NAMALWA (cell line): ENCODE results near the gene CYP3A5.
"Not testable (repeated sequence)": the region's sequence is repeated elsewhere in the genome, so short reads cannot be mapped to it uniquely, and the experiment has no call there.

Experiments used
- DNase-seq: peaks from one replicate; pipeline ENCODE4 v3.0.0-alpha.2; 2015; ENCODE audit warnings: low spot score

CYP3A5 gene

DNA sequence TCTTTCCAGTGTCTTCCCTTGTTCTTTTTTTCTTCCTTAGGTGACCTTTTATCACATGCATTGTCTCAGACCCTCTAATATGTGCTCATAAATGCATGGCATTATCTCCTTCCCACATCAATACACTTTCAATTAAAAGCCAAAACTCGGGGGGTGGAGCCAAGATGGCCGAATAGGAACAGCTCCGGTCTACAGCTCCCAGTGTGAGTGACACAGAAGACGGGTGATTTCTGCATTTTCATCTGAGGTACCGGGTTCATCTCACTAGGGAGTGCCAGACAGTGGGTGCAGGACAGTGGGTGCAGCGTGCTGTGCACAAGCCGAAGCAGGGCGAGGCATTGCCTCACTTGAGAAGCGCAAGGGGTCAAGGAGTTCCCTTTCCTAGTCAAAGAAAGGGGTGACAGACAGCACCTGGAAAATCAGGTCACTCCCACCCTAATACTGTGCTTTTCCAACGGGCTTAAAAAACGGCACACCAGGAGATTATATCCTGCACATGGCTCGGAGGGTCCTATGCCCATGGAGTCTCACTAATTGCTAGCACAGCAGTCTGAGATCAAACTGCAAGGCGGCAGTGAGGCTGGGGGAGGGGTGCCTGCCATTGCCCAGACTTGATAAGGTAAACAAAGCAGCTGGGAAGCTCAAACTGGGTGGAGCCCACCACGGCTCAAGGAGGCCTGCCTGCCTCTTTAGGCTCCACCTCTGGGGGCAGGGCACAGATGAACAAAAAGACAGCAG is 6.2 kb upstream of the CYP3A5 start:
- not testable (repeated sequence) for DNase-seq

- no peak for DNase-seq
Observed at GRCh38 chr7:99685129-99685758, 5.4 kb upstream of the CYP3A5 start.

GRCh38 chr7:99679032-99679399 is 780 bp downstream of the CYP3A5 start:
- no peak for DNase-seq

DNA sequence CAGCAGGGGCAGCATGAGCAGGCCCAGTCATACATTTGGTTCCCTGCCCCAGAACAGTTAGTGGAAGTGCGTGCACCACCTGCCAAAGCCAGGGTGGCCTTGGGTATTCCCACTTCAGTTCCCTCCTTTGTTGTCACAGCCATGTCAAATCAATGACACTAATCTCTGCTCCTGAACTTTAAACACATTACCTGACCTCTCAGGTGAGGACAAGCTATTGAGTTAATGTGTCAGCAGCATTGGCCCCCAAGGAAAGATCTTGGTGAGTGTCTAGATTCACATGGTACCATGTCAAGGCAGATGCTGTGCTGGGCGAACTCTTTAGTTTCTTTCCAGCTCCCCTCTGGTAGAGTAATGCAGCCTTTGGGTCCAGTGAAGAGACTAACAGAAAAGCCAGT is 2.1 kb downstream of the CYP3A5 start:
- DNase-seq, result no peak

DNA sequence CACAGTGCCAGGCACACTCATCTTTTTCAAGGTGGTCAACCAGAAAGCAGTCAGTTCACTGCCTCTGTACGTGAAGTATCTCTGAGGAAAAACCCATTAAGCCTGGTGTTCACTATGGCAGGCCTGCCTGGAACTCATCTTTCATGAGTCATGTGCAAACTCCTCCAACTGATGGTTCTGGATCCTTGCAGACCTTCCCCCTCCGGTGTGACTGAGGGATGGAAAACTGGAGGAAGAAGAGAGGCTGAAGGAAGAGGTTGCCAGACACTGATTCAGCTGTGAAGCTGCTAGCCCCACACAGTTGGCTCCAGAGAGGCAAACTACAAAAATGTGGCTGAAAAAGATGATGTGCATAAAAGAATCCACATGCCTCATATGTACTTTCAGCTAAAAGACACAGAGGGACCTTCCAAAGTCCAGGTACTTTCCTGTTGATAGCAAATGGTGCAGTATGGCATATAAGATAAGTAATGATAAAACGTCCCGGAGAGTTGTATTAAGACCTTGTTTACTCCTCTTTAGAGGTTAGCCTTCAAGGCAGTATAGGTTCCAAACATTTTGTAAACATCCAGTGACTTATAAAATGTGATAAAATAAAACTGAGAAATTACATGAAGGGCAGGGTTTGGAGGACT is 2.7 kb downstream of the CYP3A5 start:
- DNase-seq, result no peak

GRCh38 chr7:99674995-99675742 is 4.6 kb downstream of the CYP3A5 start:
- no peak for DNase-seq

DNA sequence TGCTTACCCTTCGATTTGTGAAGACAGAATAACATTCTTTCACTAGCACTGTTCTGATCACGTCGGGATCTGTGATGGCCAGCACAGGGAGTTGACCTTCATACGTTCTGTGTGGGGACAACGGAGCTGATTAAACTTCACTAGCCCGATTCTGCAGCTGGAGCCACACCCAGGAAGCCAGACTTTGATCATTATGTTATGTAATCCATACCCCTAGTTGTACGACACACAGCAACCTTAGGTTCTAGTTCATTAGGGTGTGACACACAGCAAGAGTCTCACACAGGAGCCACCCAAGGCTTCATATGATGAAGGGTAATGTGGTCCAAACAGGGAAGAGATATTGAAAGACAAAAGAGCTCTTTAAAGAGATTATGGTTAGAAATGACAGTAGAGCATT is 7.2 kb downstream of the CYP3A5 start:
- DNase-seq, result no peak

DNA sequence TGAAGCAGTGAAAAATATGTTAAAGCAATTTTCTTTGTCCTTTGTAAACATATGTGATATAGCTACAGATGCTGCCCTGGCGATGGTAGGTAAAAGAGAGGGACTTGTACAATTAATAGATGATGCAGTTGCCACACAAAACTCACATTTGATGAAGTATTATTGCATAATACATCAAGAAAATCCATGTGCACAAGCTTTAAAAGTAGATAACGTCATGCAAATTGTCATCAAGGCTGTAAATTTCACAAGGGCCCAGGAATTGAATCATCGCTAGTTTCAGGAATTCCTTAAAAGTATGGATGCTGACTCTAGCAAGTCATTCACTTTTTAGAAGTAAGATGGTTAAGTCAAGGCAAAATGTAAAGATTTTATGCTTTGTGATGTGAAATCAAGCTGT is 10.0 kb downstream of the CYP3A5 start:
- DNase-seq, result no peak

- DNase-seq, result no peak
Observed at GRCh38 chr7:99668541-99668940, 11.3 kb downstream of the CYP3A5 start.

- DNase-seq, result no peak
Observed at GRCh38 chr7:99667179-99667578, 12.6 kb downstream of the CYP3A5 start.

GRCh38 chr7:99666013-99666395 is 13.8 kb downstream of the CYP3A5 start:
- no peak for DNase-seq

- no peak for DNase-seq
Observed at GRCh38 chr7:99665312-99666012, 14.3 kb downstream of the CYP3A5 start.

GRCh38 chr7:99657879-99658278 is 21.9 kb downstream of the CYP3A5 start:
- DNase-seq, result not testable (repeated sequence)

GRCh38 chr7:99654626-99655025 is 25.2 kb downstream of the CYP3A5 start:
- not testable (repeated sequence) for DNase-seq

DNA sequence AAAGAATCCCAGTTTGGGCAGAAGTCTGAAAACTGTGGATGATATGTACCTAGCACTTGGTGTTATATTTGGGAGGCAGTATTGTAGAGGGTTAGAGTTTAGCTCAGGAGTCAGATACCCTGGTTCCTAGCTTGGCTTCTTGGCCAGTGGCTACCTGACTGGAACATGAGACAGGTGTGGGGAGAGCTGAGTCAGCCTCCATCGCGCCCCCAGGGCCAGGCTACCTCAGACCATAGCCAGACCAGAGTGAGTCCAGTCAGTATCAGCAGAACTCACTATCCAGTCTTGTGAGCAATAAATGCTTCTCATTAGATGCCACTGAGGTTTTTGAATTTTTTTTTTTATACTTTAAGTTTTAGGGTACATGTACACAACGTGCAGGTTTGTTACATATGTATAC is 26.0 kb downstream of the CYP3A5 start:
- DNase-seq, result no peak

DNA sequence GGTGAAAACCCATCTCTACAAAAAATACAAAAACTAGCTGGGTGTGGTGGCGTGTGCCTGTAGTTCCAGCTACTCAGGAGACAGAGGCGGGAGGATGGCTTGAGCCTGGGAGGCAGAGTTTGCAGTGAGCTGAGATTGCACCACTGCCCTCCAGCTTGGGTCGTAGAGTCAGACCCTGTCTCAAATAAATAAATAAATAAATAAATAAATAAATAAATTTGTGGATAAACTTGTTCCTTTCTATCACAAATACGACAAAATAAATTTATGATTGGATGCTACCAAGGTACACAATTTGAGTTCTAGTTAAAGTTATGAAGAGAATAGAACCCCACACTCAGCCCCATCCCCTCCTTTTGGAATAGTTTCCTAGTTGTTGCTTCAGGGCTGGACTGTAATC is 26.5 kb downstream of the CYP3A5 start:
- not testable (repeated sequence) for DNase-seq

GRCh38 chr7:99652671-99653070 is 27.1 kb downstream of the CYP3A5 start:
- DNase-seq, result no peak

DNA sequence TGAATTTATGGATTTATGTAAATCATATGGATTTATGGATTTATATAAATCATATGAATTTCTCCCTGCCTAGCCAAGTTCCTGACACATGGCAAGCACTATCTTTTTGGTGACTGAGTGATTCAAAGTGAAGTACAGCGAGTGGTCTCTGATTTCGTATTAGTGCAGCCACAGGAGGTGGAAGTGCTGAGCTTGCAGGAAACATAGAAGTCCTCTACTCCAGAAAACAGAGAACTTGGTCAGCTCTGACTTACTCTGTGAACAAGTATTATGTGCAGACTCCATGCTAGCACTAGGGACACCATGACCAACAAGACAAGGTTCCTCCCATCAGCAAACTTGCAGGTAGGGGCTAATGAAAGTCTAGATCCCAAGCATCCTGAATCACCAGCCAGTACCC is 28.5 kb downstream of the CYP3A5 start:
- DNase-seq, result no peak

GRCh38 chr7:99648843-99649242 is 31.0 kb downstream of the CYP3A5 start:
- DNase-seq, result no peak

- DNase-seq, result no peak
Observed at GRCh38 chr7:99645590-99645989, 34.2 kb downstream of the CYP3A5 start.

DNA sequence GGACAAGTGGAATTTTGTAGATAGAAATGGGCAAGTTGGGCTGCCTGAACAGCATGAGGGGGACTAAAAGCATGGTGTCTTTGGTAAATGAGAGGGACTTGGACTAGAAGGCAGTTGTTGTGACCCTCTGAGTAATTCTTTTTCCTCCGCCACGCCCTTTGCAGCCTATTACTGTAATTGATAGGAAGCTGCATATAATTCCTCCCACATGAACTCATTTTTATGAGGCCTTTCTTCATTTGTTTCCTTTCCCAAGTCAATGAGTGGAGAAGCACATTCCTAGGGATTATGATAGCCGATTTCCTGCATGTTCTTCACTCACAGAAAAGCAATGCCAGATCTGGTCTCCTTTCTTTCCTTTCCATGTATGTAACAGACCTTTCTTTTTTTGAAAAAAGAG is 35.4 kb downstream of the CYP3A5 start:
- DNase-seq, result no peak

DNA sequence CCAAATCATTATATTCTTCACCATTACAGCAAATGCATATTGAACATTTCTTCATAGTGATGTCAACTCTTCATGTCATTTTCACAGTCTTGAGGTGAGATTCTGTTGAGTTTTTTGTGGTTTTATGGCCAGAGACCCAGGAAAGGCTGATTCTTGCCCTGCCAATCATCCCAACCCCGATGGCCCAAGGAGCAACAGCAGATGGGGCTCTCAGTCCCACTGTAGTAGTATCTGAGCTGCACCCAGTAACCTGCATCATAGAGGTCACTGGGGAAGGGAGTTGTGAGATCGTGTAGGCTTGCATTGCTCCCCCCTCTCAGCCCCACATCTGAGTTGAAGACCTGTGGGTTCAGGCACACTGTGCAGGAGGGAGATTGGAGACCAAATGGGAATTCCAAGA is 36.3 kb downstream of the CYP3A5 start:
- DNase-seq, result no peak
